ENCODE measurements around the gene KRT6A.

- no peak for TF ChIP-seq CBX2 (IDR thresholded peaks at IDR 0.05; ENCODE audit: borderline replicate concordance, low read depth)
- TF ChIP-seq KDM1A (IDR thresholded peaks at IDR 0.05; ENCODE audit: low read depth) = no peak
Measured at GRCh38 chr12:52443966-52444365, 49.1 kb downstream of the KRT6A start.
